Cardiac muscle cell (in vitro differentiated cells and primary cell): Measurements from ENCODE around the gene FAM234A. TPM values are rescaled to one million over a fixed set of nuclear protein-coding genes. Genes with fewer than 3 reads are reported as not detected.

Source experiments
- DNase-seq, 2 donors: peaks; one replicate each; pipeline versions ENCODE4 v3.0.0 to v3.0.0-alpha.2; 2010 to 2017; ENCODE audit warnings: low read depth in 1 of 2, low spot score in 1 of 2
- H3K27ac ChIP-seq: fragments of 200-600 bp; sonication (generic); 2 replicates; pipeline ENCODE4 v1.5.1; 2016
- H3K27me3 ChIP-seq: fragments of 200-600 bp; sonication (generic); 2 replicates; pipeline ENCODE4 v1.6.0; 2016; ENCODE audit warnings: control low read depth
- H3K36me3 ChIP-seq: fragments of 200-600 bp; sonication (generic); 2 replicates; pipeline ENCODE4 v1.5.1; 2016; ENCODE audit warnings: control low read depth
- H3K4me1 ChIP-seq: fragments of 200-600 bp; sonication (generic); 2 replicates; pipeline ENCODE4 v1.8.1; 2017; ENCODE audit warnings: low read depth, mild to moderate bottlenecking, mixed run types
- H3K4me3 ChIP-seq: fragments of 200-600 bp; sonication (generic); 2 replicates; pipeline ENCODE4 v1.5.1; 2016; ENCODE audit warnings: mild to moderate bottlenecking
- H3K9me3 ChIP-seq: fragments of 200-600 bp; sonication (generic); 2 replicates; pipeline ENCODE4 v1.5.1; 2017; ENCODE audit warnings: low read depth, mild to moderate bottlenecking, control low read depth
- CTCF ChIP-seq: IDR thresholded peaks from 2 replicates; pipeline ENCODE4 v1.5.1; 2012; ENCODE audit warnings: low read depth, mild to moderate bottlenecking, low read length
- polyA plus RNA-seq: library from polyadenylated mRNA; unstranded; fragments of >200 nt; fragmentation: Nextera tagmentation; extraction: Ambion mirVana; gene quantifications from 2 replicates; pipeline ENCODE4 v1.2.1, GENCODE V29; 2016
- total RNA-seq: library from RNA; depleted of rRNA; stranded (reverse); fragments of >200 nt; gene quantifications from 2 replicates; pipeline ENCODE4 v1.2.3, GENCODE V29; 2016

The FAM234A gene
- total and polyA plus RNA-seq, 2 experiments from 2014 or later: 136 to 160 TPM

DNA sequence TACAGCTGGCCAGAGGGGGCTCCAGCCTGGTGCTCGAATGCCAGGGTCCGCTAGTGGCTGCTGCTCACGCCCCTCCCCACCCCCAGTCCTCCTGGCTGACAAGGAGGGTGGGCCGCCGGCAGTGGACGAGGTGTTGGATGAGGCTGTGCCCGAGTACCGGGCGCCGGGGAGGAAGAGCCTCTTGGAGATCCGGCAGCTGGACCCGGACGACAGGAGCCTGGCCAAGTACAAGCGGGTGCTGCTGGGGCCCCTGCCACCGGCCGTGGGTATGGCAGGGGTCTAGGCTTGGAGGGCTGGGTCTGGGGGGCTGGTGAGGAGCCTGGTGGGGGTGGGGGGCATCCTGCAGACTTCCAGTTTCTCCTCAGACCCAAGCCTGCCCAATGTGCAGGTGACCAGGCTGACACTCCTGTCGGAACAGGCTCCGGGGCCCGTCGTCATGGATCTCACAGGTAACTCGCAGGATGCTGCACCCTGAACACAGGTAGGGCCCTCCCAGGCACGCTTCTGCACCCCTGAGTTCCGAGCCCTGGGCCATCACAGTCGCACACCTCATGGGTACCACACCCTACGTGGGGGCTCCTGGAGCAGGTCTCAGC lies 47.1 kb downstream of the FAM234A start:
- Histone ChIP-seq H3K4me3 (no peak overlapping the region), H3K27me3 (peaks cover 43% of the 10 kb centered on the region), H3K9me3 (no peaks in the 10 kb centered on the region), H3K4me1 (no peaks in the 10 kb centered on the region), H3K36me3 (no peaks in the 10 kb centered on the region), H3K27ac (no peak overlapping the region)
- TF ChIP-seq CTCF: no peak
- no peak for DNase-seq

- no peak for DNase-seq
- Histone ChIP-seq H3K9me3 (no peaks in the 10 kb centered on the region), H3K36me3 (peaks cover 3% of the 10 kb centered on the region), H3K4me3 (no peak overlapping the region), H3K27ac (no peak overlapping the region), H3K27me3 (peaks cover 37% of the 10 kb centered on the region), H3K4me1 (no peaks in the 10 kb centered on the region)
- TF ChIP-seq CTCF: no peak
Measured at GRCh38 chr16:282491-282890, 47.9 kb downstream of the FAM234A start.

GRCh38 chr16:283033-283805 lies 48.6 kb downstream of the FAM234A start, which contains the start of gene PDIA2:
PDIA2 (plus strand) TSS chr16:283164; CDS start chr16:283170, 6 bp downstream.
- H3K4me1 ChIP-seq: no peaks in the 10 kb centered on the region
- DNase-seq: no peak
- no peak for TF ChIP-seq CTCF
- no peak within 1 kb of the TSS for H3K4me3 ChIP-seq
- H3K27ac ChIP-seq: no peak within 1 kb of the TSS
- peaks cover 36% of the 10 kb centered on the region for H3K27me3 ChIP-seq
- H3K36me3 ChIP-seq: peaks cover 9% of the 10 kb centered on the region
- H3K9me3 ChIP-seq: no peaks in the 10 kb centered on the region

DNA sequence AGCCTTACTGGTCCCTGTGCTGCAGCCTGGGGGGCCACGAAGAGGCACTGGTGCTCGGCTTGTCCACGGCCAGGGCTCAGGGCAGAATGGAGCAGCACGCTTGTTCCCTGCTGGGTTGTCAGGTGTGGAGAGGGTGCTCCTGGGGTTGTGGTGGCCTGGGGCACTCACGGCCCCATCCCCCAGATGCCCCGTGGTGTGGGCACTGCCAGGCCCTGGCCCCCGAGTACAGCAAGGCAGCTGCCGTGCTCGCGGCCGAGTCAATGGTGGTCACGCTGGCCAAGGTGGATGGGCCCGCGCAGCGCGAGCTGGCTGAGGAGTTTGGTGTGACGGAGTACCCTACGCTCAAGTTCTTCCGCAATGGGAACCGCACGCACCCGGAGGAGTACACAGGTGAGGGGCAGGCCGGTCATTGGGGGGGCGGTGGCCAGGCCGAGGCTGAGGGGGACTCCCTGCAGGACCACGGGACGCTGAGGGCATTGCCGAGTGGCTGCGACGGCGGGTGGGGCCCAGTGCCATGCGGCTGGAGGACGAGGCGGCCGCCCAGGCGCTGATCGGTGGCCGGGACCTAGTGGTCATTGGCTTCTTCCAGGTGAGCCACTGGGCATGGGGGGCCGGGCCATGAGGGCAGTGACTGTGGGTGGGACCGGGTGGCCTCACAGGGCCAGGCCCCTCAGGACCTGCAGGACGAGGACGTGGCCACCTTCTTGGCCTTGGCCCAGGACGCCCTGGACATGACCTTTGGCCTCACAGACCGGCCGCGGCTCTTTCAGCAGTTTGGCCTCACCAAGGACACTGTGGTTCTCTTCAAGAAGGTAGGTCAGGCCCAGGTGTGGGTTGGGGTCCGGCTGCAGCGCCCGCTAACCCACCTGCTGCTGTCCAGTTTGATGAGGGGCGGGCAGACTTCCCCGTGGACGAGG lies 49.8 kb downstream of the FAM234A start:
- no peak for TF ChIP-seq CTCF
- no peaks in the 10 kb centered on the region for H3K9me3 ChIP-seq
- no peak overlapping the region for H3K4me3 ChIP-seq
- no peak overlapping the region for H3K27ac ChIP-seq
- DNase-seq: no peak
- no peaks in the 10 kb centered on the region for H3K4me1 ChIP-seq
- peaks cover 14% of the 10 kb centered on the region for H3K36me3 ChIP-seq
- peaks cover 26% of the 10 kb centered on the region for H3K27me3 ChIP-seq
